NCI-H1417 (cell line): ENCODE measurements around the gene ALMS1.
A peak's percentile ranks its signal among the peaks of the same experiment; 100 is the strongest.
"Not testable (repeated sequence)": the region's sequence is repeated elsewhere in the genome, so short reads cannot be mapped to it uniquely, and the experiment has no call there.

ENCODE experiments used
- DNase-seq, 3 experiments: peaks; one replicate each; lab custom pipeline; 2025; lab: John Stamatoyannopoulos, UW

Gene ALMS1

DNA sequence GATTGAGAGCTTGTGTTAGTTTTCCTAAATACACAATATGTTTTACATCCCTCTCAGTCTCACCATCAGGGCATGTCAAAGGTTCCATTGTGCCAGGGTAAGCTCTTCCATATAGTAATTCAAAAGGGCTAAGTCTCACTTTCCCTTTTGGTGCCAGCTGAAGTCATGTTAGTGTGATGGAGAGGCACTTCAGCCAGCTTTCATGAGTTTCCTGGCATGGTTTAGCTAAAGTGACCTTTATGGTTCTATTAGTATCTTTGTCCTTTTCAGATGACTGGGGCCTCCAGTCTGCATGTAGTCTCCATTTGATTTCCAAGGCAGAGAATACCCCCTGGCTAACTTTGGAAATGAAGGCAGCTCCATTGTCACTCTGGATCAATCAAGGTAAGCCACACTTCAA lies 229.4 kb downstream of the ALMS1 start:
- no peak for DNase-seq

DNA sequence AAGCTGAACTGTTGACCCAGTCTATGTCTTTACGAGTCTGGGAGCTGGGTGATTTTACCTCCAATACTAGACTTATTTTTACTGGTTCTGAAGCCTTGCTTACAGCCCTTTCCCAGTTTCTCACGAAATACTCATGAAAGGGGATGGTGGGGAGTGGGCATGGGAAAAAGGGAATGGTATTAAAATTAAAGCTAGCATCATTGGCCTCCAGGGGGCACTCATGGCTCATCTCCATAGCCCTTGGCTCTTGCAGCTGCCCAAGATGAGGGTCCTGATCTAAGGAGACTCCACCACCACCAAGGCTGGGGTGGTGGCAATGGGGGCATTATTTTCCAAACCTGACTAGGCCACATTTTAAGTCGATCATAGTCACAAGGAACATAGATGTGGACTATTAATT lies 234.3 kb downstream of the ALMS1 start:
- DNase-seq: not testable (repeated sequence)

DNA sequence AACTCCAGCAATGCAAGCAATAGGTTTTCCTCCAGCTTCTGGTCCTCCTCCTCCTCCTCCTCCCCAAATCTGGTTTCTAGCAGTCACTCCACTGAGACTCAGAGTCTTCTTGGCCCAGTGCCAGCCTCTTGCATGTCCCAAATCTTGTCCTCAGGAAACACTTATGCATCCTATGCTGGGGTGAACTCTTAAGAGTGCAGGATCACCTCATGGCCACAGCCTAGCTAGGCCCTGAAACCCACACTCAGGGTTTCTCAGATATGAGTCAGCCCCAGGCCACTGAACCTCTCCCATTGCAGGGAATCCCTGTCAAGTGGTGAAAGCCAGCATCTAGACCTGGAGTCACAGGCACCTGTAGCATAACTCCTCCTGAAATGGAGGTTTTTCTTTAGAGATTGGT lies 238.4 kb downstream of the ALMS1 start:
- DNase-seq: not testable (repeated sequence)

- DNase-seq: not testable (repeated sequence)
Measured at GRCh38 chr2:73624625-73625024, 239.0 kb downstream of the ALMS1 start.

DNA sequence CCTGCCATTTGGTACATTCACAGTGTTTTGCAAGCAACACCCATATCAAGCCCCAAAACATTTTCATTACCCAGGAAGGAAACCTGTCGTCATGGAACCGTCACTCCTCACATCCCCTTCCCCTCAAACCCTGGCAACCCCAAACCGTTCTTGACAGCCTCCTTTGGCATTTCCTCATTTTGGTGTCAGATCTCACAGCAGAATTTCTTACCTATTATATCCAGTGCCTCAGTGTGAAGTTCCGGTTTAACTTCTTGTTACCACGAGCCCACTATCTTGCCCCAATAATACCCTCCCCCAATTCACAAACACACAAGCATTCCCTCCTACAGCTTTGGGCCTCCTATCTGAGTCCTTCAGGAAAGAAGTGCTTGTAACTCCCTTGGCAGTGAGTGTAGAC lies 240.6 kb downstream of the ALMS1 start:
- DNase-seq: not testable (repeated sequence)

DNA sequence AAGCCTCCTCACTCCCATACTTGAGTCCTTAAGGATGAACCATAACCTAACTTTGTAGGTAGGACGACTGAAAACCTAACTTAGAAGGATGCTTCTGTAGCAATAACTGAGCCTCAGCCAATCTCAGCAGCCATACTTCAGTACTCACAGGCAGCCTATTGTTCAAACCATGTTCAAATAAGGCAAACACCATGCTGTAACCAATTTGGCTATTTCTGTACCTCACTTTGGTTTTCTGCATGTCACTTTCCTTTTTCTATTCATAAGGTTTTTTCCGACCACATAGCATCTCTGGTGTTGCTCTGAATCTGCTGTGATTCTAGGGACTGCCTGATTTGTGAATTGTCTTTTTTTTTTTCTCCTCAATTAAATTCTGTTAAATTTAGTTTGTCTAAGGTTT lies 242.9 kb downstream of the ALMS1 start:
- DNase-seq: not testable (repeated sequence)

DNA sequence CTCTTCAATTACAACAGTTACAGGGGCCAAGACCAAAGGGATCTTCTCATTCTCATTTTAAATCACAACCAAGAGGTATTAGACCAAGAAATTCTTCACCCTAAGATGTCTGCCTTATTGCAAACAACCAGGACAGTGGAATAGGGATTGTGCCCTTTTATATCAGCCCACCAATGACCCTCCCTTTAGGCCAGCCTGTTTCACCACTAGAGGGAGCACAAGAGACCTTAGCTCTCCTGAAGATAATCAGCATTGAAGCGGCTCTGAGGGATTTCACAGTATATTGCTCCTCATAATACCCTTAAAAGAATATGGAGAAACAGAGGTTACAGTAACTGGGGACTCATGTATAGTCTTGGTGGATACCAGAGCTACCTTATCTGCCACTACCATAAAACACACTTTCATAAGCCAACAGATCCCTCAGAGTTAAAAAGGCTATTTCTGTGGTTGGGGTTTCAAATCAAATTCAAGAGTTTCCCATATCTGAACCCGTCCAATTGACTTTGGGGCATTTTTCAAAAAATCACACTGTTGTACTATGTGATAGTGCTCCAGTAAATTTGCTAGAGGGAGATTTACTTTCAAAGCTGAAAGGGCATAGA lies 245.1 kb downstream of the ALMS1 start:
- DNase-seq: peak in 1 of 3 experiments; percentile 35

DNA sequence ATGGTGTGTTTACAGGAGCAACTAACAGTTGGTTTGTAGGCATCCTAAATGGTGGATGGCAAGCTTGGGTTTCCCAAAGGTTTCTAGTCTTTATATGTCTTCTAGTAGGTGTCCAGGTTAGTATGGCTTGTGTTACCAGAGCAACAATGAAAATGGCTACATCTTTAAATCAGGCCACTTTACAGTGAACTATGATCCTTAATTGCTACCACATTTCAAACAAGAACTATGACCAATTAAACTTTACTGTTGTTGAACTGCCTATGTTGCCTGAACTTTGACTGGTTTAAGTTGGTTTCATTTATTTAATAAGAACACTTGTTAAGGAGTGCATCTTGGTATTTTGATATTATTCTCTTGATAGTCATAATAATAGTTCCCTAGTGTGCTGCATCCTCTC lies 251.3 kb downstream of the ALMS1 start:
- not testable (repeated sequence) for DNase-seq

DNA sequence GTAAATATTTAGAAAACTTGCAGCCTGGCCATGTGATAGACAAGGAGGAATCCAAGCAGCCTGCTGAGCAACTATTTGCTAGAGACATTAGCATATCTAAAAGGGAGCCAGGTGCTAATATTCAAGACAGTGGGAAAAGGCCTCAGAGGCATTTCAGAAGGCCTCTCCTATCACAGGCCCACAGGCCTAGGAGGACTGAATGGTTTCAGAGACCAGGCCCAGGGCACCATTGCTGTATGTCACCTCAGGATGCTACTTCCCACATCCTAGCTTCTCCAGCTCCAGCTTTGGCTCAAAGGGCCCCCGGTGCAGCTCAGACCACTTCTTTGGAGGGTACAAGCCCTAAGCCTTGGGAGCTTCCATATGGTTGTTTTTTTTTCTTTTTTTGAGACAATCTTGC lies 252.8 kb downstream of the ALMS1 start:
- no peak for DNase-seq

- no peak for DNase-seq
Measured at GRCh38 chr2:73640511-73640911, 254.9 kb downstream of the ALMS1 start.

- DNase-seq: no peak
Measured at GRCh38 chr2:73640946-73641766, 255.5 kb downstream of the ALMS1 start.

DNA sequence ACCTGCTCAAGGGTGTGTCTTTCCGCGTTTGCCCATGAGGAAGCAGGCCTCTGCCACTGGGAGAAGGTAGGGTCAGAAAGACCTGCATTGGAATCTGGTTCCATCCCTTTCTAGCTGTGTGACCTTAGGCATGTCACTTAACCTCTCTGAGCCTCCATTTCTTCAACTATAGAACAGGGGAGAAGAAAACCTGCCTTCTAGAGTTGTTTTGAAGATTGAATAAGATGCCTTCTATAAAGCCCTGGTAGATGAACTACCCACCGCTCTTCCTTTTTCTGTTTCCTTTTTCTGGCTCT lies 256.1 kb downstream of the ALMS1 start:
- no peak for DNase-seq

DNA sequence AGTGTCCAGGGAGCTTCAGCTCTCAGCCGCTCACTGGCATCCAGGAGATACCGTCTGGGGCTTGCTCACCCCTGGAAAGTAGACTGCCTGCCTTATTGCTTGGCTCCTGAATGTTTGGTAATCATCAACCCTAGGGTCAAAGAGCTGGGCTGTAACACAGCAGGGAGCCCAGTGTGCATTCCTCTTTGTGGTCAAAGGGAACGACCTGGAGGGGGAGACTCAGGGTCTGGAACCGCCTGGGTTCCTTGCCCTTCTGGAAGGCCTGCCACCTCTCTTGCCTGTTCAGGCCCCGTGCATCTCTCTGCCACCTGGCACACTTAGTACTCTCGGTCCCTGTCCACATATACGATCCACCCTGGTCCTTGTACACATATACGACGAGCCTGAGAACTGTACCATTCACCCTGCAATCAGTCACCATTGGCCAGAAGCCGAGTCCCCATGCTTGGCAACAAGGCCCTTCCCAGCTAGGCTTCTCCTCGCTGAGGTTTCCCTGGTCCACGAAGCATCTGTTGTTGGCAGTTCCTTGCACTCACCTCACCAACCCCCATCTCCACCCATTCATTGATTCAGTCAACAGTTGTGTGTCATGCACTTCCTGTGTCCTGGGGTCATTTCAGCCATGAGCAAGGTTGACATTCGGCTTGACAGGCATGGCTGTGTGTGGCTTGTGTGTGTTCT lies 256.8 kb downstream of the ALMS1 start, which contains the start of gene NAT8:
Gene NAT8 (minus strand): TSS at position 85 of the 681 bp plus-strand sequence. CDS start 794 bp downstream, outside the sequence.
- DNase-seq: no peak

GRCh38 chr2:73647690-73648089 lies 262.1 kb downstream of the ALMS1 start:
- DNase-seq: not testable (repeated sequence)

GRCh38 chr2:73651591-73652230 lies 266.1 kb downstream of the ALMS1 start:
- no peak for DNase-seq

DNA sequence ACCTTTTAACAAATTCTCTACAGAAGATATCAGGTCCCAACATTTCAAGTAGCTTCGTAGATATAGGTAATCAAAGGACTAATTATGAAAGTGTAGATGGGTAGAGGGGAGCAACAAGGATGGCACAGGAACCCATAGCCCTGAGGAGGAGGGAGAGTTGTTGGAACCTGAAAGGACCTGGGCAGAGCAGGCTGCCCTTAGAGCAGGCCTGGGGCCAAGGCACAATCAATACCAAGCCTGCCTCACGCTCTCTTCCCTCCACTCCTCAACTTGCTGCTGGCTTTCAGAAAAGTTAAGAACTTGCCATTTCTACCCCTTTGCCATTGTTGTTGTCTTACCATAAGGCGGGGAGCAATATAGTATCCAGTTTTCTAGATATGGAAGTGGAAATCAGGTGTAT lies 266.7 kb downstream of the ALMS1 start:
- no peak for DNase-seq

DNA sequence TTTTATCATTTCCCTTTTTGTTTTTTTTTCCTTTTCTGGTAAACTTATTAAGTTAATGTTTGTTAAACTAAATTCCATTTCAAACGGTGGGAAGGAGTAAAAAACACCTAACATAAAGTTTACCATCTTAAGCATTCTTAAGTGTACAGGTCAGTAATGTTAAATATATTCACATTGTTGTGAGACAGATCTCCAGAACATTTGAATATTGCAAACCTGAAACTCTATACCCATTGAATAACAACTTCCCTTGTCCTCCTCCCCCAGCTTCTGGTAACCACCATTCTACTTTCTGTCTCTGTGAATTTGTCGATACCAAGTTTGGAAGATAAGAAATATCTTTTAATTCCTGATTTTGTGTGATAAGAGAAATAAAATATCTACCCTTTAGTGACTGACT lies 268.5 kb downstream of the ALMS1 start:
- DNase-seq: no peak
